Left lung (tissue), 10 donors: Measurements from ENCODE around the gene PRRG2. TPM values are rescaled to one million over a fixed set of nuclear protein-coding genes. Genes with fewer than 3 reads are reported as not detected.

Experiments used
- ATAC-seq: fragments of 200-7000 bp; cut with Tn5 transposase; one replicate; pipeline ENCODE4 v1.9.1; 2020; ENCODE audit warnings: moderate library complexity
- DNase-seq, 4 donors: peaks; one replicate each; pipeline ENCODE4 v3.0.0-alpha.2; 2013 to 2020
- H3K27ac ChIP-seq, 2 donors: fragments of 200-600 bp; sonication (generic) in 1 of 2; one replicate each; pipeline versions ENCODE4 v1.5.0 to v1.8.0; 2020 to 2021
- H3K27me3 ChIP-seq, 2 donors: fragments of 200-600 bp; sonication (generic) in 1 of 2; one replicate each; pipeline versions ENCODE4 v1.5.0 to v1.8.0; 2020 to 2021
- H3K36me3 ChIP-seq, 2 donors: fragments of 200-600 bp; sonication (generic) in 1 of 2; one replicate each; pipeline versions ENCODE4 v1.5.0 to v1.8.0; 2020 to 2021
- H3K4me1 ChIP-seq, 2 donors: fragments of 200-600 bp; one replicate each; pipeline ENCODE4 v1.8.0; 2021
- H3K4me3 ChIP-seq, 2 donors: fragments of 200-600 bp; sonication (generic) in 1 of 2; one replicate each; pipeline versions ENCODE4 v1.5.0 to v1.8.0; 2020 to 2021; ENCODE audit warnings: mild to moderate bottlenecking in 1 of 2
- H3K9me3 ChIP-seq, 2 donors: fragments of 200-600 bp; sonication (generic) in 1 of 2; one replicate each; pipeline versions ENCODE4 v1.5.0 to v1.8.0; 2020 to 2021
- intact Hi-C, 2 donors: fragments of 100-400 bp; cut with DNase I; formaldehyde crosslinking; loops; one replicate each; pipeline versions ENCODE4 v1.11.2 to v1.14.2; 2022
- polyA plus RNA-seq, 6 donors: library from polyadenylated mRNA; unstranded; fragments of 120-200 nt; gene quantifications; one replicate each; pipeline ENCODE4 v1.2.1, GENCODE V29; 2013; ENCODE audit not compliant: insufficient read length in 6 of 6
- total RNA-seq, 2 donors: library from RNA; stranded (reverse); fragmentation: NEBNext Ultra II Directional; extraction: Animal tissue kit (Norgen Biotek cat#: 25700); gene quantifications; one replicate each; pipeline ENCODE4 v1.2.1, GENCODE V29; 2021
- TF ChIP-seq, protein P1 (sequence below), 2 donors: fragments of 200-600 bp; sonication (generic) in 1 of 2; IDR thresholded peaks; one replicate each; pipeline versions ENCODE4 v1.5.0 to v1.8.0; 2021; ENCODE audit warnings: antibody characterized with exemption in 2 of 2
- donor health status: DM: no; HTN: yes; CAD: no.
- donor health status: DM: no; HTN: no; CAD: no.

PRRG2 gene
- total and polyA plus RNA-seq, 8 donors: 3.8 to 13.6 (median 5.8) TPM

GRCh38 chr19:49594157-49594992 lies 13.3 kb downstream of the PRRG2 start:
- intact Hi-C loops: no loop called here
- DNase-seq: peak in 1 of 4 donors; percentile 79
- TF ChIP-seq, protein P1, sequence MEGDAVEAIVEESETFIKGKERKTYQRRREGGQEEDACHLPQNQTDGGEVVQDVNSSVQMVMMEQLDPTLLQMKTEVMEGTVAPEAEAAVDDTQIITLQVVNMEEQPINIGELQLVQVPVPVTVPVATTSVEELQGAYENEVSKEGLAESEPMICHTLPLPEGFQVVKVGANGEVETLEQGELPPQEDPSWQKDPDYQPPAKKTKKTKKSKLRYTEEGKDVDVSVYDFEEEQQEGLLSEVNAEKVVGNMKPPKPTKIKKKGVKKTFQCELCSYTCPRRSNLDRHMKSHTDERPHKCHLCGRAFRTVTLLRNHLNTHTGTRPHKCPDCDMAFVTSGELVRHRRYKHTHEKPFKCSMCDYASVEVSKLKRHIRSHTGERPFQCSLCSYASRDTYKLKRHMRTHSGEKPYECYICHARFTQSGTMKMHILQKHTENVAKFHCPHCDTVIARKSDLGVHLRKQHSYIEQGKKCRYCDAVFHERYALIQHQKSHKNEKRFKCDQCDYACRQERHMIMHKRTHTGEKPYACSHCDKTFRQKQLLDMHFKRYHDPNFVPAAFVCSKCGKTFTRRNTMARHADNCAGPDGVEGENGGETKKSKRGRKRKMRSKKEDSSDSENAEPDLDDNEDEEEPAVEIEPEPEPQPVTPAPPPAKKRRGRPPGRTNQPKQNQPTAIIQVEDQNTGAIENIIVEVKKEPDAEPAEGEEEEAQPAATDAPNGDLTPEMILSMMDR (IDR thresholded peaks at IDR 0.05): no peak
- H3K4me3 ChIP-seq: no peak overlapping the region
- no peak for ATAC-seq
- no peaks in the 10 kb centered on the region for H3K27me3 ChIP-seq
- peaks cover 0 to 24% of the 10 kb centered on the region in 2 donors for H3K4me1 ChIP-seq
- no peaks in the 10 kb centered on the region for H3K9me3 ChIP-seq
- peaks cover 0 to 56% of the 10 kb centered on the region in 2 donors for H3K36me3 ChIP-seq
- H3K27ac ChIP-seq: peak overlapping the region; percentile 37 to 88

DNA sequence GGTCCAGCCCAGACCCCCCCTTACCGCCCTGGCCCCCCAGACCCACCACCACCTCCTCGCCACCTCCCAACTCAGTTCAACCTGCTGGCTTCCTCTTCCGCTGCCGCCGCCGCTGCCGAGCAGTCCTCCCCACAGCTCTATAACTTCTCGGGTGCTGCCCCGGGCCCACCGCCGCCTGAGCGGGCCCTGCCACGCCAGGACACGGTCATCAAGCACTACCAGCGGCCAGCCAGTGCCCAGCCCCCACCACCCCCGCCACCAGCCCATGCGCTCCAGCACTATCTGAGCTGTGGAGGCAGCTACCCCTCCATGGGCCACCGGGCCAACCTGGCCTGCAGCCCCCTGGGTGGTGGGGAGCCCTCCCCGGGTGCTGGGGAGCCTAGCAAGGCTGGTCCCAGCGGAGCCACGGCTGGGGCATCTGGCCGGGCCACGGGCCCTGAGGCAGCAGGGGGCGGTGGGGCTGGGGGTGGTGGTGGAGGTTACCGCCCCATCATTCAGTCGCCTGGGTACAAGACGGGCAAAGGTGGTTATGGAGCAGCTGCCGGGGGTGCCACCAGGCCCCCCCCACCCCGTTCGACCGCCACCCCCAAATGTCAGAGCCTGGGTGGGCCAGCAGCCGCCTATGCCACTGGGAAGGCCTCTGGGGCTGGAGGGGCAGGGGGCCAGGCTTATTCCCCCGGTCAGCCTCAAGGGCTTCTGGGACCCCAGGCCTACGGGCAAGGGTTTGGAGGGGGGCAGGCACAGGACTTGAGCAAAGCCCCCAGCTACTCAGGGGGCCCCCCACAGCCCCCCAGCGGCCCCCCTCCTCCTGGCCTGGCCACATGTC lies 14.1 kb downstream of the PRRG2 start:
- intact Hi-C loops: no loop called here
- ATAC-seq: no peak
- no peak overlapping the region for H3K4me3 ChIP-seq
- no peak overlapping the region for H3K27ac ChIP-seq
- peaks cover 0 to 64% of the 10 kb centered on the region in 2 donors for H3K36me3 ChIP-seq
- TF ChIP-seq, protein P1 (IDR thresholded peaks at IDR 0.05): no peak
- no peaks in the 10 kb centered on the region for H3K9me3 ChIP-seq
- DNase-seq: peak in 1 of 4 donors; percentile 75
- H3K4me1 ChIP-seq: peaks cover 0 to 24% of the 10 kb centered on the region in 2 donors
- H3K27me3 ChIP-seq: no peaks in the 10 kb centered on the region

- TF ChIP-seq, protein P1 (IDR thresholded peaks at IDR 0.05): no peak
- intact Hi-C loops: no loop called here
- H3K9me3 ChIP-seq: no peaks in the 10 kb centered on the region
- ATAC-seq (no peak), DNase-seq (peak in 1 of 4 donors; percentile 71)
- H3K4me3 ChIP-seq: no peak overlapping the region
- no peaks in the 10 kb centered on the region for H3K27me3 ChIP-seq
- no peak overlapping the region for H3K27ac ChIP-seq
- H3K36me3 ChIP-seq: peaks cover 0 to 71% of the 10 kb centered on the region in 2 donors
- peaks cover 0 to 24% of the 10 kb centered on the region in 2 donors for H3K4me1 ChIP-seq
Observed at GRCh38 chr19:49595819-49596404, 14.8 kb downstream of the PRRG2 start.

DNA sequence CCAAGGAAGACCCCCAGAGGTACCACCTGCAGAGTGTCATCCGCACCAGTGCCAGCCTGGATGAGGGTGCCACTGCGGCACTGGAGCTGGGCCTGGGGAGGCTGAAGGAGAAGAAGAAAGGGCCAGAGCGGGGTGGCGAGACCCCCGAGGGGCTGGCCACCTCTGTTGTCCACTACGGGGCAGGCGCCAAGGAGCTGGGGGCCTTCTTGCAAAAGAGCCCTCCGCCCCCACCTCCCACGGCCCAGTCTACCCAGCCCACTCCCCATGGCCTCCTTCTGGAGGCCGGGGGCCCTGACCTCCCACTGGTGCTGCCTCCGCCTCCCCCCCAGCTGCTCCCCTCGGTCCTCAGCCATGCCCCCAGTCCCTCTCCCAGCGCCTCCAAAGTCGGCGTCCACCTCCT lies 15.3 kb downstream of the PRRG2 start:
- H3K4me1 ChIP-seq: peaks cover 0 to 24% of the 10 kb centered on the region in 2 donors
- DNase-seq (peak in 1 of 4 donors; percentile 70), ATAC-seq (no peak)
- no peak overlapping the region for H3K27ac ChIP-seq
- TF ChIP-seq, protein P1 (IDR thresholded peaks at IDR 0.05): no peak
- H3K9me3 ChIP-seq: no peaks in the 10 kb centered on the region
- no peaks in the 10 kb centered on the region for H3K27me3 ChIP-seq
- no peak overlapping the region for H3K4me3 ChIP-seq
- H3K36me3 ChIP-seq: peaks cover 0 to 76% of the 10 kb centered on the region in 2 donors
- intact Hi-C loops: no loop called here
